ENCODE data around the gene TRABD. TPM values are rescaled to one million over a fixed set of nuclear protein-coding genes. Genes with fewer than 3 reads are reported as not detected.

TRABD gene
- polyA plus RNA-seq, 4 donors: 16.8 to 34.6 (median 28.6) TPM

- no peak for DNase-seq (ENCODE audit: low read depth in 4 of 4, low spot score in 2 of 4)
Measured at GRCh38 chr22:50232481-50233151, 46.9 kb downstream of the TRABD start.

DNA sequence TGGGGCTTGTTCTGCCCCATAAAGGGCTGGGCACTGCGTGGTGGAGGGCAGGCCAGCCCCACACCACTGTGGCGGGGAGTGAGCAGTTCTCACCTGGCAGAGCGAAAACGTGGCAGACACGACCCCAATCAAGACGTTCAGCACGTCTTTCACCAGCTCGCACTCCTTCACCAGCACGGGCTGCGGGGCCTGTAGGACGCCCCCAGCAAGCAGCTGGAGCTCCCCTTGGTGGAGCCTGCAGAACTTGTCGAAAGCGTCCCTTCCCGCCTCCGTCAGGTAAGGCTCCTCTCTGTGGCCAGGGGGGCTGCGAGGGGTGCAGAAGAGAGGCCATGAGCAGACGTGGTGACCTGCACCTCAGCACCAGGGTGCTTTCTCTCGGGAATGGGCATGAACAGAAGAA, 47.5 kb downstream of the TRABD start:
- DNase-seq (ENCODE audit: low read depth in 4 of 4, low spot score in 2 of 4): no peak

- DNase-seq (ENCODE audit: low read depth in 4 of 4, low spot score in 2 of 4): no peak
Measured at GRCh38 chr22:50236731-50237409, 51.2 kb downstream of the TRABD start.

DNA sequence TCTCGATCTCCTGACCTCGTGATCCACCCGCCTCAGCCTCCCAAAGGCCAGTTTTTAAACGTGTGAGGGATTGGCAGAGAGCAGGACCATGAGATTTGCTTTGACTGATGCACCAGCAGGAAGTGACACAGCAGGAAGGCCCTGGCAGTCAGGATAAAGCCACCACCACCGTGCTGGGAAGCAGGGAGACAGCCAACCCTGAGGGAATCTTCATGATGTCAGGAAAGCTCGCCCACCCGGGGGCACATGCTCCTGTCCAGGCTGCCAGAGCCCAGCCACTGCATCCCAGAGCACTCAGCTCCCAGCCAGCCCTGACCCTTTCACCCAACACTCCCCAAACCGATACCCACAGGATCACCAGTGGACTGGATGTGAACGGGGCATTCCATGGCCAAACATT, 53.0 kb downstream of the TRABD start:
- no peak for DNase-seq (ENCODE audit: low read depth in 4 of 4, low spot score in 2 of 4)

DNA sequence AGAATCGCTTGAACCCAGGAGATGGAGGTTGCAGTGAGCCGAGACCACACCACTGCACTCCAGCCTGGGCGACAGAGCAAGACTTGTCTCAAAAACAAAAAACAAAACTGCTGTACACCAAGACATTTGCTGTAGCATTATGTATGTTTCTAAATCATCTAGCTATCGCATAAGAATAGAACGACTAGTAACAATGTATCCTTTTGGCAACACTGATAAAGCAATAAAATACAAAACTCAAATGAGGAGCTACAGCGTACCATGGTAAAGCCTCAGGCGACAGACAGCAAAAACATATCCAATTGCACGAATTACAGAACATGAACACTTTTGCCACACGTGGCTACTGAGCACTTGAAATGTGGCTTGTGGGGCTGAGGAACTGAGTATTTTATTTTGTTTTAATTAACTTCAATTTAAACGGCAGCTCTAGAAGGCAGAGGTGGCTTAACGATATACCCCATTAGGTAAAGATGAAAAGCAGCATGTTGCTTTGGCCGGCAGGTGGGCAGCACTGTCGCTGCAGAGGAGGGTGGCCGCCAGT, 56.8 kb downstream of the TRABD start:
- no peak for DNase-seq (ENCODE audit: low read depth in 4 of 4, low spot score in 2 of 4)

GRCh38 chr22:50243685-50244419, 58.1 kb downstream of the TRABD start:
- no peak for DNase-seq (ENCODE audit: low read depth in 4 of 4, low spot score in 2 of 4)

DNA sequence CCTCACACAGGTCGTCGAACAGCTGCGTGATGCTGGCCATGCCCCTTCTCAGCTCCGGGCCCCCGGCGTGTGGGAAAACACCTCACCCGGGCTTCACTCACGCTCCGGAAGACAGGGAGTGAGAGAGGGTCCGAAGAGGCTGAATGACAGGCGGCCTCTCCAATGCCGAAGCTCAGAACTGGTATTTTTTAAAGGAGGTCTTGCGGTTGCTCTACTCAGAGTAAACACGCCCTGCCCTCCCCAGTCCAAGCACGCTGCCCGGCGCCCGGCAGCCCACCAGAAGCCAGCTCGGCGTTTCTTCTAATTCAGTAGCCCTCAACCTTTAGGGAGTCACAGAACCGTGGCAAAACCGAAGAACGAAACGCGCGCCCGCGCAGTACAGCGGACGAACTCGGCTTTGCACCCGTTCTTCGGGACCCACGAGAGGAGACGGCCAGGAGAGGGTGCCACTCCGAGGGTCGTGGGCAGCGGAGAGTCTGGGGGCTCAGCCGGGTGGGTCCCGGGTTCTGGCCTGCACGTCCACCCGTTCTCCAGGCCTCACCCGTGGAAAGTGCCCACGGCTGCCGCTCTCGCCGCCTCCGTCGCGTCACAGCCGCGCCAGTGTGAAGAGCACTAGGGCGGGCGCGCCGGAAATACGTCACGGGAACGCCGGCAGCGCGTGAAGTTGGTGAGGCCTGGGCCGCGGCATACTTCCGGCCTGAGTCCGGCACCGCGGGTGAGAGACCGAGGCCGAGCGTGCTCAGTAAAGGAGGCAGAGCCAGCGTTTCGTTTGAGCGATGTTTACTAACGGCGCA, 58.9 kb downstream of the TRABD start, which contains the start of gene TUBGCP6:
TSS of gene TUBGCP6 (minus strand) at position 604 of the 794 bp plus-strand sequence. CDS start at position 40, 564 bp downstream.
- peak; percentile 63 to 90 (median 85) for DNase-seq (ENCODE audit: low read depth in 4 of 4, low spot score in 2 of 4)

DNA sequence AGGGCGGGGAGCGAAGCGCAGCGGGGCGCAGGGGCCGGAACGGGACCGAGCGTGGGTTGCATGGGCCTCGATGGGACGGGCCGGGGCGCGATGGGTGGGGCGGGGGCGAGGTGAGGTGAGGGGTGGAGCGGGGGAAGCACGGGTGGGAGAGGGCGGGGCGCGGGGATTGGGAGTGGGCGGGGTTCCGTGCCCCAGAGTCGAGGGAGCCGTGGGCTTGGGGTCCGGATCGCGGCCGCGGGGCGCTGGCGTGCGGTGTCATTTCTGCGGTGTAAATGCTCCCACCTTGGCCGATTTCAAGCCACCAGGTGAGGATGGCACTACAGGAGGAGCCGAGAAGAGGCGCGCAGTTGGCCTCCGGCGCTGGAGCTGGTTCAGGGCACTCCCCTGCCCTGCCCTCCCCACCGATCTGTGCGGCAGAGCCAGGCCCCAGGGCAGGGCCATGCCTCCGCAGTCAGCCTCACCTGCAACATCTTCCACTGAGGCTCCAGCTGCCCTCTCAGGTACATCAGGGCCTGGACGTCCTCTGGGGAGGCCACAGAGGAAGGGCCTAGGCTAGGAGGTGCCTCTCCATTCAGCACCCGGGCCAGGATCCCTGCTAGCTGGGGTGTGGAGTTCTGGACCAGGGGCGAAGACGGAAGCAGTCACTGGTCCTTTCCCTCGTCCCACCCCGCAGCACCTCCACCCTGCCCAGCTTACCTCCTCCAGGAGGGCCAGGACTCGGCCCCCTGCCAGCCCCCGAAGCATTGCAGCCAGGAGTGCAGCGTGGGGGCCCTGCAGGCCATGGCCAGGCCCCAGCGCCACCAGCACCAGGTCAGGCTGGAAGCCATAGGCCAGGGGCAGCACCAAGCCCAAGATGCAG, 59.7 kb downstream of the TRABD start:
- DNase-seq (ENCODE audit: low read depth in 4 of 4, low spot score in 2 of 4): no peak

DNA sequence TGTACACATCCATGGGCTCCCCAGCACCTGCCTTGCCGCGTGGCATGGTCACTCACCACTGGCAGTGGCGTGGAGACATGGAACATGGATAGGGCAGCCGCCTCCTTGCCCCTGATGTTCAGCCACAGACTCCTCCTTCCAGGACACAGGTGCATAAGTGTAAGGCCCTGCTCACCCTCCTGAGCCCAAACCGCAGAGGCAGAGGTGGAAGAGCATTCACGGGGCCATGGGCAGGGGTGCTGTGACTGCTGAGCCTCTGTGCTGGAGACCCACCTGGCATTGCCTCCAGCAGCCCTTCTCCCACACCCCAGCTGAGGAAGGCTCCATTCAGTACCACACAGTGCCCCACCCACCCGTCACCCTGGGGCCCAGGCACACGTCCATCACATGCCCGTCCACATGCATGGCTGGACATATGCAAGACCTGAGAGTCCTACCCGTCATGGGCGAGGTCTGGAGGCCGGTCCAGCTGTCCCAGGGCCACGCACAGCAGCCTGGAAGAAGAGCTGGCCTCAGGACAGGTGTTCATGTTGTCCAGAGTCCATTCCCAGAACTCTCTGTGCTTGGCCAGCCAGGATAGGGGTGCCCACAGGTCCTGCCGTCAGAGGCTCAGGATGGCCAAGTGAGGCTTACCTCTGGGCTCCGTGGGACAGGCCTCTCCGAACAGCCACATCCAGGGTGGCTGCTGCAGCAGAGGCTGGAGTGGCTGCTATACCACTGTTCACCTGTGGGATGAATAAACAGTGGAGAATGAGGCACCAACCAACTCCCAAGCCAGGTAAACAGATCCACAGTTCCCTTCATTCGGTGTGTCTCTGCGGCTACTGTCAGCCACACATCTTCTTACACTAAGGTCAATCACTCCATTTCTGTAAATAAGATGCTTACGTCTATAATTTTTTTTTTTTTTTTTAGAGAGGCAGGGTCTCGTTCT, 60.8 kb downstream of the TRABD start:
- no peak for DNase-seq (ENCODE audit: low read depth in 4 of 4, low spot score in 2 of 4)

DNA sequence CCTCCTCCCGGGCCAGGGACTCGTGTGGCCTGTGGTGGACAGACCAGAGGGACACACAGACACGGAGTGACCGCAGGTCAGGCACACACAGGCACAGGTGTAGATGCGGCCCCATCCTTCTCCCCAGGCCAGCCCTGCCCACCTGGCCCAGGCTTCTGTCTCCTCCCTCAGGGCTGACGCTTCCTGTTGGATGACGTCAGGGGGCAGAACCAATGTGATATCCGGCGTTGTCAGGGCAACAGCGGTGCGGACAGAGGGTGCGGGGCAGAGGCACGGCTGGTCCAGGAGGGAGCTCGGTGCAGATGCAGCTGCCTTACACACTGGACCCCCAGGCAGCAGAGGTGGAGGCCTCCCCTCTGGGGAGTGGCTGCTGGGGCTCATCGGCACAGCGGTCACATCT, 62.0 kb downstream of the TRABD start:
- no peak for DNase-seq (ENCODE audit: low read depth in 4 of 4, low spot score in 2 of 4)

- DNase-seq (ENCODE audit: low read depth in 4 of 4, low spot score in 2 of 4): no peak
Measured at GRCh38 chr22:50248196-50249081, 62.7 kb downstream of the TRABD start.

Other genes with a start within 250 kb of the TRABD start
- gene PIM3, start 225.1 kb upstream of the TRABD start, polyA plus RNA-seq (ENCODE audit: insufficient read length in 4 of 4): 10 to 100 TPM; 14.5 to 26.4 (median 22.3) TPM
- under 1 TPM in 1 of 4 donors, not detected in 3; 0.06 TPM for gene IL17REL, start 173.1 kb upstream of the TRABD start, polyA plus RNA-seq (ENCODE audit: insufficient read length in 4 of 4)
- gene TTLL8, start 127.6 kb upstream of the TRABD start, polyA plus RNA-seq (ENCODE audit: insufficient read length in 4 of 4): not detected
- gene MLC1, start 100.5 kb upstream of the TRABD start, polyA plus RNA-seq (ENCODE audit: insufficient read length in 4 of 4): 1 to 10 TPM in 3 of 4 donors, under 1 TPM in 1; 0.78 to 1.6 (median 1.2) TPM
- 1 to 10 TPM in 2 of 4 donors, under 1 TPM in 2; 0.37 to 1.2 (median 0.86) TPM for gene MOV10L1, start 95.9 kb upstream of the TRABD start, polyA plus RNA-seq (ENCODE audit: insufficient read length in 4 of 4)
- 1 to 10 TPM in 3 of 4 donors, under 1 TPM in 1; 0.99 to 2.4 (median 1.6) TPM for gene PANX2, start 15.2 kb upstream of the TRABD start, polyA plus RNA-seq (ENCODE audit: insufficient read length in 4 of 4)
- 10 to 100 TPM; 16.3 to 33.8 (median 26.2) TPM for gene SELENOO, start 15.1 kb downstream of the TRABD start, polyA plus RNA-seq (ENCODE audit: insufficient read length in 4 of 4)
- 10 to 100 TPM; 25.1 to 54.9 (median 40.5) TPM for gene TUBGCP6, start 59.1 kb downstream of the TRABD start, polyA plus RNA-seq (ENCODE audit: insufficient read length in 4 of 4)
- 10 to 100 TPM; 15.2 to 35.6 (median 24.8) TPM for gene HDAC10, start 65.4 kb downstream of the TRABD start, polyA plus RNA-seq (ENCODE audit: insufficient read length in 4 of 4)
- gene MAPK12, start 75.8 kb downstream of the TRABD start, polyA plus RNA-seq (ENCODE audit: insufficient read length in 4 of 4): 10 to 100 TPM; 10.8 to 23.0 (median 15.1) TPM
- 1 to 10 TPM; 6.8 to 9.4 (median 8.8) TPM for gene MAPK11, start 84.5 kb downstream of the TRABD start, polyA plus RNA-seq (ENCODE audit: insufficient read length in 4 of 4)
- 100 to 1,000 TPM; 206 to 275 (median 234) TPM for gene PLXNB2, start 121.7 kb downstream of the TRABD start, polyA plus RNA-seq (ENCODE audit: insufficient read length in 4 of 4)
- 10 to 100 TPM; 10.1 to 19.9 (median 16.0) TPM for gene DENND6B, start 141.1 kb downstream of the TRABD start, polyA plus RNA-seq (ENCODE audit: insufficient read length in 4 of 4)
- gene PPP6R2, start 157.4 kb downstream of the TRABD start, polyA plus RNA-seq (ENCODE audit: insufficient read length in 4 of 4): 10 to 100 TPM; 33.0 to 61.1 (median 46.3) TPM